GM23338 (cell line): ENCODE measurements around the gene CNTNAP2. TPM values are rescaled to one million over a fixed set of nuclear protein-coding genes. Genes with fewer than 3 reads are reported as not detected.

Source experiments
- ATAC-seq: fragments of 200-7000 bp; cut with Tn5 transposase; 3 replicates; pipeline ENCODE4 v1.9.1; 2020
- DNase-seq: peaks from one replicate; pipeline ENCODE4 v3.0.0-alpha.2; 2015; ENCODE audit warnings: low spot score
- H2AFZ ChIP-seq: fragments of 200-600 bp; sonication (generic); 2 replicates; pipeline ENCODE4 v1.8.0; 2016; ENCODE audit warnings: antibody characterized with exemption, mild to moderate bottlenecking, moderate library complexity
- H3F3A ChIP-seq: fragments of 200-600 bp; sonication (generic); replicated peaks from 2 replicates; pipeline ENCODE4 v1.8.0; 2017; ENCODE audit warnings: antibody characterized with exemption, mixed run types, low read depth
- H3K27ac ChIP-seq: fragments of 200-600 bp; sonication (generic); 2 replicates; pipeline ENCODE4 v1.6.1; 2016; ENCODE audit warnings: low read depth
- H3K27me3 ChIP-seq: fragments of 200-600 bp; sonication (generic); 2 replicates; pipeline ENCODE4 v1.8.0; 2016; ENCODE audit warnings: mild to moderate bottlenecking, mixed run types, moderate library complexity; ENCODE audit not compliant: insufficient read depth
- H3K36me3 ChIP-seq: fragments of 200-600 bp; sonication (generic); 2 replicates; pipeline ENCODE4 v1.8.0; 2016; ENCODE audit warnings: mild to moderate bottlenecking; ENCODE audit not compliant: insufficient read depth
- H3K4me1 ChIP-seq: fragments of 200-600 bp; sonication (generic); 2 replicates; pipeline ENCODE4 v1.8.0; 2016; ENCODE audit warnings: mild to moderate bottlenecking, moderate library complexity; ENCODE audit not compliant: insufficient read depth
- H3K4me2 ChIP-seq: fragments of 200-600 bp; sonication (generic); 2 replicates; pipeline ENCODE4 v1.7.1; 2017; ENCODE audit warnings: mixed run types
- H3K4me3 ChIP-seq: fragments of 200-600 bp; sonication (generic); 2 replicates; pipeline ENCODE4 v1.6.1; 2016; ENCODE audit warnings: mixed run types
- H3K79me2 ChIP-seq: fragments of 200-600 bp; sonication (generic); replicated peaks from 2 replicates; pipeline ENCODE4 v1.8.0; 2017; ENCODE audit warnings: mild to moderate bottlenecking; ENCODE audit not compliant: insufficient read depth
- H3K9me2 ChIP-seq: fragments of 200-600 bp; sonication (generic); 2 replicates; pipeline ENCODE4 v1.8.0; 2017; ENCODE audit not compliant: insufficient read depth
- H4K20me1 ChIP-seq: fragments of 200-600 bp; sonication (generic); replicated peaks from 2 replicates; pipeline ENCODE4 v1.8.0; 2017; ENCODE audit warnings: mild to moderate bottlenecking; ENCODE audit not compliant: insufficient read depth
- H3K27ac Mint-ChIP-seq: 2 replicates; pipeline ENCODE4 v1.8.0; 2020; ENCODE audit warnings: inconsistent platforms, mild to moderate bottlenecking, moderate library complexity, mixed read lengths
- H3K27me3 Mint-ChIP-seq: 3 replicates; pipeline ENCODE4 v1.8.0; 2022; ENCODE audit warnings: low read depth, mild to moderate bottlenecking, moderate library complexity, mixed read lengths, inconsistent platforms; ENCODE audit not compliant: insufficient read depth, poor library complexity
- H3K36me3 Mint-ChIP-seq: 3 replicates; pipeline ENCODE4 v1.8.0; 2021; ENCODE audit warnings: low read depth, mild to moderate bottlenecking, inconsistent platforms, moderate library complexity, mixed read lengths
- H3K4me1 Mint-ChIP-seq: 3 replicates; pipeline ENCODE4 v1.8.0; 2020; ENCODE audit warnings: mild to moderate bottlenecking, inconsistent platforms, mixed read lengths
- H3K4me3 Mint-ChIP-seq: 3 replicates; pipeline ENCODE4 v1.8.0; 2021; ENCODE audit warnings: moderate library complexity, mild to moderate bottlenecking, inconsistent platforms, mixed read lengths
- H3K9me3 Mint-ChIP-seq: 3 replicates; pipeline ENCODE4 v1.8.0; 2020; ENCODE audit warnings: moderate library complexity, mild to moderate bottlenecking, inconsistent platforms, mixed read lengths
- CREB1 ChIP-seq: fragments of 250-450 bp; sonication (Bioruptor Pico); IDR thresholded peaks from 2 replicates; pipeline ENCODE4 v1.5.0; 2020; ENCODE audit warnings: low read depth, mild to moderate bottlenecking, moderate library complexity
- CTCF ChIP-seq, 2 experiments: fragments of 200-600 bp in 1 of 2; sonication (generic) in 1 of 2; conservative IDR thresholded peaks; 2 replicates each; pipeline versions ENCODE4 v1.5.1 to v1.6.1; 2016 to 2017; ENCODE audit warnings: antibody characterized with exemption in 2 of 2, low read depth in 2 of 2, mild to moderate bottlenecking in 2 of 2, moderate library complexity in 1 of 2
- EZH2phosphoT487 ChIP-seq: fragments of 200-600 bp; sonication (generic); IDR thresholded peaks from one replicate; pipeline ENCODE4 v1.8.1; 2018; ENCODE audit warnings: antibody characterized with exemption; ENCODE audit not compliant: unreplicated experiment
- JUNB ChIP-seq: IDR thresholded peaks from one replicate; pipeline ENCODE4 v1.6.1; 2016; ENCODE audit warnings: antibody characterized with exemption; ENCODE audit not compliant: unreplicated experiment
- NANOG ChIP-seq: IDR thresholded peaks from 2 replicates; pipeline ENCODE4 v1.6.1; 2016; ENCODE audit warnings: antibody characterized with exemption, borderline replicate concordance
- REST ChIP-seq: IDR thresholded peaks from one replicate; pipeline ENCODE4 v1.6.1; 2018; ENCODE audit warnings: antibody characterized with exemption; ENCODE audit not compliant: unreplicated experiment
- STAT1 ChIP-seq: IDR thresholded peaks from one replicate; pipeline ENCODE4 v1.6.1; 2016; ENCODE audit warnings: antibody characterized with exemption; ENCODE audit not compliant: unreplicated experiment
- ZNF114 ChIP-seq: fragments of 250-450 bp; sonication (Bioruptor Pico); IDR thresholded peaks from 2 replicates; pipeline ENCODE4 v1.5.0; 2020; ENCODE audit warnings: mild to moderate bottlenecking, moderate library complexity
- ZNF331 ChIP-seq: fragments of 250-450 bp; sonication (Bioruptor Pico); IDR thresholded peaks from 2 replicates; pipeline ENCODE4 v1.5.0; 2020; ENCODE audit warnings: low read depth, mild to moderate bottlenecking, moderate library complexity
- polyA plus RNA-seq: library from polyadenylated mRNA; unstranded; fragments of >200 nt; fragmentation: Nextera tagmentation; extraction: Ambion mirVana; gene quantifications from 2 replicates; pipeline ENCODE4 v1.2.1, GENCODE V29; 2016
- total RNA-seq: library from RNA; depleted of rRNA; stranded (reverse); fragments of >200 nt; shearing (Covaris generic); gene quantifications from 2 replicates; pipeline ENCODE4 v1.2.3, GENCODE V29; 2014
- TF ChIP-seq, protein P1 (sequence below): IDR thresholded peaks from 2 replicates; pipeline ENCODE4 v1.6.1; 2016; ENCODE audit warnings: antibody characterized with exemption
- TF ChIP-seq, protein P2 (sequence below): fragments of 250-450 bp; sonication (Bioruptor Pico); IDR thresholded peaks from 2 replicates; pipeline ENCODE4 v1.5.0; 2020; ENCODE audit warnings: mild to moderate bottlenecking, moderate library complexity

Gene CNTNAP2
- total and polyA plus RNA-seq, 2 experiments from 2014 or later = 38.2 to 61.3 TPM

- DNase-seq (no peak), ATAC-seq (no peak)
- Histone ChIP-seq H3F3A (no peaks in the 10 kb centered on the region), H2AFZ (no peak overlapping the region), H3K79me2 (no peaks in the 10 kb centered on the region), H3K36me3 (no peaks in the 10 kb centered on the region), H3K4me2 (no peak overlapping the region), H3K4me1 (peaks cover 4% of the 10 kb centered on the region; the same call in 1 of the 2 replicates), H3K27me3 (no peaks in the 10 kb centered on the region), H3K4me3 (no peak overlapping the region), H3K27ac (no peak overlapping the region), H3K9me2 (no peaks in the 10 kb centered on the region; the same call in 1 of the 2 replicates), H4K20me1 (no peaks in the 10 kb centered on the region)
- H3K27ac Mint-ChIP-seq = no peak overlapping the region
- H3K9me3 Mint-ChIP-seq = peaks cover 22% of the 10 kb centered on the region; the same call in 2 of the 3 replicates
- H3K4me3 Mint-ChIP-seq = no peak overlapping the region
- no peaks in the 10 kb centered on the region for H3K36me3 Mint-ChIP-seq
- TF ChIP-seq CTCF (conservative IDR thresholded peaks at IDR 0.05; ENCODE audit: low read depth in 2 of 2) (no peak), NANOG (no peak), JUNB (no peak), ZNF331 (no peak), ZNF114 (CRISPR knock-in tag) (no peak), STAT1 (no peak), REST (no peak), EZH2phosphoT487 (no peak), CREB1 (CRISPR knock-in tag) (no peak)
- TF ChIP-seq, protein P1, sequence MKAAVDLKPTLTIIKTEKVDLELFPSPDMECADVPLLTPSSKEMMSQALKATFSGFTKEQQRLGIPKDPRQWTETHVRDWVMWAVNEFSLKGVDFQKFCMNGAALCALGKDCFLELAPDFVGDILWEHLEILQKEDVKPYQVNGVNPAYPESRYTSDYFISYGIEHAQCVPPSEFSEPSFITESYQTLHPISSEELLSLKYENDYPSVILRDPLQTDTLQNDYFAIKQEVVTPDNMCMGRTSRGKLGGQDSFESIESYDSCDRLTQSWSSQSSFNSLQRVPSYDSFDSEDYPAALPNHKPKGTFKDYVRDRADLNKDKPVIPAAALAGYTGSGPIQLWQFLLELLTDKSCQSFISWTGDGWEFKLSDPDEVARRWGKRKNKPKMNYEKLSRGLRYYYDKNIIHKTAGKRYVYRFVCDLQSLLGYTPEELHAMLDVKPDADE = no peak
- TF ChIP-seq, protein P2, sequence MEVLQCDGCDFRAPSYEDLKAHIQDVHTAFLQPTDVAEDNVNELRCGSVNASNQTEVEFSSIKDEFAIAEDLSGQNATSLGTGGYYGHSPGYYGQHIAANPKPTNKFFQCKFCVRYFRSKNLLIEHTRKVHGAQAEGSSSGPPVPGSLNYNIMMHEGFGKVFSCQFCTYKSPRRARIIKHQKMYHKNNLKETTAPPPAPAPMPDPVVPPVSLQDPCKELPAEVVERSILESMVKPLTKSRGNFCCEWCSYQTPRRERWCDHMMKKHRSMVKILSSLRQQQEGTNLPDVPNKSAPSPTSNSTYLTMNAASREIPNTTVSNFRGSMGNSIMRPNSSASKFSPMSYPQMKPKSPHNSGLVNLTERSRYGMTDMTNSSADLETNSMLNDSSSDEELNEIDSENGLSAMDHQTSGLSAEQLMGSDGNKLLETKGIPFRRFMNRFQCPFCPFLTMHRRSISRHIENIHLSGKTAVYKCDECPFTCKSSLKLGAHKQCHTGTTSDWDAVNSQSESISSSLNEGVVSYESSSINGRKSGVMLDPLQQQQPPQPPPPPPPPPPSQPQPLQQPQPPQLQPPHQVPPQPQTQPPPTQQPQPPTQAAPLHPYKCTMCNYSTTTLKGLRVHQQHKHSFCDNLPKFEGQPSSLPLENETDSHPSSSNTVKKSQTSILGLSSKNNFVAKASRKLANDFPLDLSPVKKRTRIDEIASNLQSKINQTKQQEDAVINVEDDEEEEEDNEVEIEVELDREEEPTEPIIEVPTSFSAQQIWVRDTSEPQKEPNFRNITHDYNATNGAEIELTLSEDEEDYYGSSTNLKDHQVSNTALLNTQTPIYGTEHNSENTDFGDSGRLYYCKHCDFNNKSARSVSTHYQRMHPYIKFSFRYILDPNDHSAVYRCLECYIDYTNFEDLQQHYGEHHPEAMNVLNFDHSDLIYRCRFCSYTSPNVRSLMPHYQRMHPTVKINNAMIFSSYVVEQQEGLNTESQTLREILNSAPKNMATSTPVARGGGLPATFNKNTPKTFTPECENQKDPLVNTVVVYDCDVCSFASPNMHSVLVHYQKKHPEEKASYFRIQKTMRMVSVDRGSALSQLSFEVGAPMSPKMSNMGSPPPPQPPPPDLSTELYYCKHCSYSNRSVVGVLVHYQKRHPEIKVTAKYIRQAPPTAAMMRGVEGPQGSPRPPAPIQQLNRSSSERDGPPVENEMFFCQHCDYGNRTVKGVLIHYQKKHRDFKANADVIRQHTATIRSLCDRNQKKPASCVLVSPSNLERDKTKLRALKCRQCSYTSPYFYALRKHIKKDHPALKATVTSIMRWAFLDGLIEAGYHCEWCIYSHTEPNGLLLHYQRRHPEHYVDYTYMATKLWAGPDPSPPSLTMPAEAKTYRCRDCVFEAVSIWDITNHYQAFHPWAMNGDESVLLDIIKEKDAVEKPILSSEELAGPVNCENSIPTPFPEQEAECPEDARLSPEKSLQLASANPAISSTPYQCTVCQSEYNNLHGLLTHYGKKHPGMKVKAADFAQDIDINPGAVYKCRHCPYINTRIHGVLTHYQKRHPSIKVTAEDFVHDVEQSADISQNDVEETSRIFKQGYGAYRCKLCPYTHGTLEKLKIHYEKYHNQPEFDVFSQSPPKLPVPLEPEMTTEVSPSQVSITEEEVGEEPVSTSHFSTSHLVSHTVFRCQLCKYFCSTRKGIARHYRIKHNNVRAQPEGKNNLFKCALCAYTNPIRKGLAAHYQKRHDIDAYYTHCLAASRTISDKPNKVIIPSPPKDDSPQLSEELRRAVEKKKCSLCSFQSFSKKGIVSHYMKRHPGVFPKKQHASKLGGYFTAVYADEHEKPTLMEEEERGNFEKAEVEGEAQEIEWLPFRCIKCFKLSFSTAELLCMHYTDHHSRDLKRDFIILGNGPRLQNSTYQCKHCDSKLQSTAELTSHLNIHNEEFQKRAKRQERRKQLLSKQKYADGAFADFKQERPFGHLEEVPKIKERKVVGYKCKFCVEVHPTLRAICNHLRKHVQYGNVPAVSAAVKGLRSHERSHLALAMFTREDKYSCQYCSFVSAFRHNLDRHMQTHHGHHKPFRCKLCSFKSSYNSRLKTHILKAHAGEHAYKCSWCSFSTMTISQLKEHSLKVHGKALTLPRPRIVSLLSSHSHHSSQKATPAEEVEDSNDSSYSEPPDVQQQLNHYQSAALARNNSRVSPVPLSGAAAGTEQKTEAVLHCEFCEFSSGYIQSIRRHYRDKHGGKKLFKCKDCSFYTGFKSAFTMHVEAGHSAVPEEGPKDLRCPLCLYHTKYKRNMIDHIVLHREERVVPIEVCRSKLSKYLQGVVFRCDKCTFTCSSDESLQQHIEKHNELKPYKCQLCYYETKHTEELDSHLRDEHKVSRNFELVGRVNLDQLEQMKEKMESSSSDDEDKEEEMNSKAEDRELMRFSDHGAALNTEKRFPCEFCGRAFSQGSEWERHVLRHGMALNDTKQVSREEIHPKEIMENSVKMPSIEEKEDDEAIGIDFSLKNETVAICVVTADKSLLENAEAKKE (CRISPR knock-in tag) = no peak
- H3K4me1 Mint-ChIP-seq = peaks cover 6% of the 10 kb centered on the region
- no peaks in the 10 kb centered on the region for H3K27me3 Mint-ChIP-seq
Observed at GRCh38 chr7:148191391-148192065, 2074.9 kb downstream of the CNTNAP2 start.
